NCI-H187 (cell line): ENCODE results near the gene MLPH.
A peak's percentile ranks its signal among the peaks of the same experiment; 100 is the strongest.

Experiments used
- DNase-seq, 2 experiments: peaks; one replicate each; lab custom pipeline; 2025; lab: John Stamatoyannopoulos, UW

The MLPH gene

GRCh38 chr2:237500681-237501424 lies 13.8 kb downstream of the MLPH start:
- DNase-seq: no peak

- no peak for DNase-seq
Measured at GRCh38 chr2:237501892-237502513, 15.0 kb downstream of the MLPH start.

GRCh38 chr2:237503201-237503600 lies 16.1 kb downstream of the MLPH start:
- DNase-seq: no peak

- DNase-seq: no peak
Measured at GRCh38 chr2:237505188-237505939, 18.3 kb downstream of the MLPH start.

- no peak for DNase-seq
Measured at GRCh38 chr2:237507512-237507911, 20.5 kb downstream of the MLPH start.

GRCh38 chr2:237508361-237508760 lies 21.3 kb downstream of the MLPH start:
- DNase-seq: no peak

- no peak for DNase-seq
Measured at GRCh38 chr2:237509151-237509550, 22.1 kb downstream of the MLPH start.

- no peak for DNase-seq
Measured at GRCh38 chr2:237509905-237510304, 22.9 kb downstream of the MLPH start.

- DNase-seq: no peak
Measured at GRCh38 chr2:237510502-237511217, 23.6 kb downstream of the MLPH start.

- no peak for DNase-seq
Measured at GRCh38 chr2:237511433-237511832, 24.4 kb downstream of the MLPH start.

GRCh38 chr2:237511885-237512405 lies 24.9 kb downstream of the MLPH start:
- no peak for DNase-seq

- peak; percentile 11 to 61 for DNase-seq
Measured at GRCh38 chr2:237512774-237513466, 25.9 kb downstream of the MLPH start.

GRCh38 chr2:237513693-237514092 lies 26.6 kb downstream of the MLPH start:
- no peak for DNase-seq

- DNase-seq: no peak
Measured at GRCh38 chr2:237514474-237515130, 27.6 kb downstream of the MLPH start.

- no peak for DNase-seq
Measured at GRCh38 chr2:237515166-237515565, 28.1 kb downstream of the MLPH start.

- DNase-seq: no peak
Measured at GRCh38 chr2:237515621-237516275, 28.7 kb downstream of the MLPH start.

GRCh38 chr2:237517163-237517562 lies 30.1 kb downstream of the MLPH start:
- DNase-seq: no peak

- DNase-seq: no peak
Measured at GRCh38 chr2:237517990-237518389, 30.9 kb downstream of the MLPH start.

- no peak for DNase-seq
Measured at GRCh38 chr2:237519506-237520245, 32.6 kb downstream of the MLPH start.

- no peak for DNase-seq
Measured at GRCh38 chr2:237520290-237520689, 33.2 kb downstream of the MLPH start.
